Right renal pelvis (tissue), 4 donors: ENCODE data around the gene NPIPB5. TPM values are rescaled to one million over a fixed set of nuclear protein-coding genes. Genes with fewer than 3 reads are reported as not detected.
"Not testable (repeated sequence)": the region's sequence is repeated elsewhere in the genome, so short reads cannot be mapped to it uniquely, and the experiment has no call there.

Source experiments
- DNase-seq, 4 donors: peaks; one replicate each; pipeline ENCODE4 v3.0.0-alpha.2; 2013; ENCODE audit warnings: low read depth in 4 of 4, low spot score in 3 of 4, missing footprints in 1 of 4
- polyA plus RNA-seq, 4 donors: library from polyadenylated mRNA; unstranded; fragments of 120-200 nt; gene quantifications; one replicate each; pipeline ENCODE4 v1.2.1, GENCODE V29; 2013; ENCODE audit not compliant: insufficient read length in 4 of 4

Gene NPIPB5
- polyA plus RNA-seq: 100 to 1,000 TPM in 1 of 4 donors, 10 to 100 TPM in 3; 56.3 to 106 (median 68.9) TPM

- DNase-seq: not testable (repeated sequence)
Observed at GRCh38 chr16:22510591-22510990, at the start of gene NPIPB5. TSS of gene NPIPB5 (plus strand) at chr16:22510891. CDS start at chr16:22513802, 2,911 bp downstream.

GRCh38 chr16:22468846-22469245 is 41.8 kb upstream of the NPIPB5 start:
- DNase-seq: not testable (repeated sequence)

- not testable (repeated sequence) for DNase-seq
Observed at GRCh38 chr16:22537996-22538395, 27.3 kb downstream of the NPIPB5 start.

- DNase-seq: not testable (repeated sequence)
Observed at GRCh38 chr16:22544809-22545208, 34.1 kb downstream of the NPIPB5 start.

- not testable (repeated sequence) for DNase-seq
Observed at GRCh38 chr16:22546630-22547029, 35.9 kb downstream of the NPIPB5 start.

GRCh38 chr16:22547170-22547765 is 36.6 kb downstream of the NPIPB5 start:
- DNase-seq: not testable (repeated sequence)

GRCh38 chr16:22549853-22550252 is 39.2 kb downstream of the NPIPB5 start:
- DNase-seq: not testable (repeated sequence)

GRCh38 chr16:22551143-22551542 is 40.5 kb downstream of the NPIPB5 start:
- DNase-seq: not testable (repeated sequence)

- DNase-seq: not testable (repeated sequence)
Observed at GRCh38 chr16:22551651-22552050, 41.0 kb downstream of the NPIPB5 start.

- DNase-seq: not testable (repeated sequence)
Observed at GRCh38 chr16:22556759-22557158, 46.1 kb downstream of the NPIPB5 start.

Other genes with a start within 250 kb of the NPIPB5 start
- 10 to 100 TPM; 49.3 to 59.7 (median 54.0) TPM for gene POLR3E, start 213.5 kb upstream of the NPIPB5 start, polyA plus RNA-seq
- 10 to 100 TPM; 29.3 to 34.0 (median 32.4) TPM for gene CDR2, start 136.3 kb upstream of the NPIPB5 start, polyA plus RNA-seq